Measurements from ENCODE around the gene BRD7. TPM values are rescaled to one million over a fixed set of nuclear protein-coding genes. Genes with fewer than 3 reads are reported as not detected.

Gene BRD7
- polyA plus RNA-seq, 2 of the 4 experiments (the other 2 are of a cell fraction): 60.4 to 94.5 TPM

DNA sequence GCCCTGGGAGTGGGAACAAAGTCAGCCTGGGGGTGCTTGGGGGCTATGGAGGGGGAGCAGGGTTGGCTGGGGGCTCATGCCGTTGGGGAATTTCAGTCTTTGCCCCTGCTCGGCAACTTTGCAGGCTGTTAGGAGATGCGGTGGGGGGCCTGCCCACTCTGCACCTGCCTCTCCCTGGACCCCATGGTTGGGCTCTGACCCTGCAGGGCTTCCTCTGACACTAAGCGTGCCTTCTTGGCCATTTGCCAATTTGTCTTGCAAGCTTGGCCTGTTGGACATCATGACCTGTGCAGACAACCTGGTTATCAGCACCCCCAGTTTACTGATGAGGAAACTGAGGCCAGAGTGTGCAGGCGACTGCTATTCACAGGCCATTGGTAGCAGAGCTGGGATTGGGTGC lies 87.9 kb downstream of the BRD7 start:
- no peak for FAIRE-seq
- no peak overlapping the region for H3K27ac ChIP-seq
- no peaks in the 10 kb centered on the region for H3K9me3 ChIP-seq
- no peak for ATAC-seq
- no peak for DNase-seq (ENCODE audit: low read depth in 1 of 2, low spot score in 1 of 2)
- TF ChIP-seq HOXB5 (CRISPR knock-in tag; IDR thresholded peaks at IDR 0.05): no peak
- TF ChIP-seq, protein P1, sequence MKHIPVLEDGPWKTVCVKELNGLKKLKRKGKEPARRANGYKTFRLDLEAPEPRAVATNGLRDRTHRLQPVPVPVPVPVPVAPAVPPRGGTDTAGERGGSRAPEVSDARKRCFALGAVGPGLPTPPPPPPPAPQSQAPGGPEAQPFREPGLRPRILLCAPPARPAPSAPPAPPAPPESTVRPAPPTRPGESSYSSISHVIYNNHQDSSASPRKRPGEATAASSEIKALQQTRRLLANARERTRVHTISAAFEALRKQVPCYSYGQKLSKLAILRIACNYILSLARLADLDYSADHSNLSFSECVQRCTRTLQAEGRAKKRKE (CRISPR knock-in tag; IDR thresholded peaks at IDR 0.05; ENCODE audit: low read depth): no peak
- TF ChIP-seq RAD21 (conservative IDR thresholded peaks at IDR 0.05 in 1 of 2, IDR thresholded peaks at IDR 0.05 in 1 of 2): no peak
- no peak for TF ChIP-seq ZC3H11A (IDR thresholded peaks at IDR 0.05)
- TF ChIP-seq SREBF2 (IDR thresholded peaks at IDR 0.05): no peak
- no peak for TF ChIP-seq PHF8 (IDR thresholded peaks at IDR 0.05; ENCODE audit: borderline replicate concordance, low read depth)
- no peak for TF ChIP-seq MAZ (IDR thresholded peaks at IDR 0.05; ENCODE audit: borderline replicate concordance, low read depth, low read length)
- no peak for TF ChIP-seq HOXA7 (CRISPR knock-in tag; IDR thresholded peaks at IDR 0.05)
- TF ChIP-seq, protein P2, sequence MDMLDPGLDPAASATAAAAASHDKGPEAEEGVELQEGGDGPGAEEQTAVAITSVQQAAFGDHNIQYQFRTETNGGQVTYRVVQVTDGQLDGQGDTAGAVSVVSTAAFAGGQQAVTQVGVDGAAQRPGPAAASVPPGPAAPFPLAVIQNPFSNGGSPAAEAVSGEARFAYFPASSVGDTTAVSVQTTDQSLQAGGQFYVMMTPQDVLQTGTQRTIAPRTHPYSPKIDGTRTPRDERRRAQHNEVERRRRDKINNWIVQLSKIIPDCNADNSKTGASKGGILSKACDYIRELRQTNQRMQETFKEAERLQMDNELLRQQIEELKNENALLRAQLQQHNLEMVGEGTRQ (IDR thresholded peaks at IDR 0.05): no peak
- TF ChIP-seq JUNB (IDR thresholded peaks at IDR 0.05): no peak
- TF ChIP-seq, protein P3, sequence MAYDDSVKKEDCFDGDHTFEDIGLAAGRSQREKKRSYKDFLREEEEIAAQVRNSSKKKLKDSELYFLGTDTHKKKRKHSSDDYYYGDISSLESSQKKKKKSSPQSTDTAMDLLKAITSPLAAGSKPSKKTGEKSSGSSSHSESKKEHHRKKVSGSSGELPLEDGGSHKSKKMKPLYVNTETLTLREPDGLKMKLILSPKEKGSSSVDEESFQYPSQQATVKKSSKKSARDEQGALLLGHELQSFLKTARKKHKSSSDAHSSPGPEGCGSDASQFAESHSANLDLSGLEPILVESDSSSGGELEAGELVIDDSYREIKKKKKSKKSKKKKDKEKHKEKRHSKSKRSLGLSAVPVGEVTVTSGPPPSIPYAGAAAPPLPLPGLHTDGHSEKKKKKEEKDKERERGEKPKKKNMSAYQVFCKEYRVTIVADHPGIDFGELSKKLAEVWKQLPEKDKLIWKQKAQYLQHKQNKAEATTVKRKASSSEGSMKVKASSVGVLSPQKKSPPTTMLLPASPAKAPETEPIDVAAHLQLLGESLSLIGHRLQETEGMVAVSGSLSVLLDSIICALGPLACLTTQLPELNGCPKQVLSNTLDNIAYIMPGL (CRISPR knock-in tag; IDR thresholded peaks at IDR 0.05; ENCODE audit: borderline replicate concordance): no peak
- TF ChIP-seq BHLHE40 (IDR thresholded peaks at IDR 0.05; ENCODE audit: low read depth, low read length): no peak
- no peak for TF ChIP-seq SMC3 (IDR thresholded peaks at IDR 0.05)
- TF ChIP-seq RNF2 (IDR thresholded peaks at IDR 0.05; ENCODE audit: borderline replicate concordance, low read depth): no peak
- CTCF ChIA-PET: interaction anchor here (2.5 kb wide), 1 partner anchor 14 kb away, joined by 5 read pairs; no protein-coding TSS in a partner anchor
- no peak overlapping the region for H3K4me3 ChIP-seq
- peaks cover 4% of the 10 kb centered on the region; the same call in 1 of the 3 replicates for H3K4me1 ChIP-seq
- WGBS (ENCODE audit: missing lambda C conversion rate): 71% methylated on average over 2 of the region's 5 CpGs
- POLR2A ChIA-PET: no interaction called here
- no peak overlapping the region for H3K4me2 ChIP-seq

DNA sequence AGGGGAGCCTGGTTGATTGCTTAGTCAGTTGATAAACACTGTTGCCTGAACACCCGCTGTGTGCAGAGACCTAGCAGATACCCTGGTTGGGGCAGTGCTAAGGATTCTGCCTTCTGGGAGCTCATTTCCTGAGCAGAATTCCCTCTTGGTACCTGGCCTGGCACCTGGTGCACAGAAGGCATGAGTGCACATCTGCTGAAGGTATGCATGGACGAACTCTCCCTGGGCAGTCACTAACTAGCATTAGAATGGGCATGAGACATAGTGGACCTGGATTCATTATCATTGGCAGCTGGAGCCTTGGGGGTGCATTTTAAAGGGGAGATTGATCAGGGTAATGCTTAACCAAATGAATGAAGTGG lies 89.3 kb downstream of the BRD7 start:
- 75% methylated on average over 2 of the region's 2 CpGs for WGBS (ENCODE audit: missing lambda C conversion rate)
- ATAC-seq: no peak
- POLR2A ChIA-PET: no interaction called here
- DNase-seq (ENCODE audit: low read depth in 1 of 2, low spot score in 1 of 2): no peak
- Histone ChIP-seq H3K4me3 (no peak overlapping the region), H3K9me3 (no peaks in the 10 kb centered on the region), H3K4me2 (no peak overlapping the region), H3K27ac (no peak overlapping the region), H3K4me1 (peaks cover 4% of the 10 kb centered on the region; the same call in 1 of the 3 replicates)
- FAIRE-seq: no peak
- CTCF ChIA-PET: interaction anchor here (0.9 to 2.5 kb wide), 3 partner anchors 8 to 16 kb away, joined by 3 to 5 read pairs (median 3); no protein-coding TSS in a partner anchor
- TF ChIP-seq, protein P4, sequence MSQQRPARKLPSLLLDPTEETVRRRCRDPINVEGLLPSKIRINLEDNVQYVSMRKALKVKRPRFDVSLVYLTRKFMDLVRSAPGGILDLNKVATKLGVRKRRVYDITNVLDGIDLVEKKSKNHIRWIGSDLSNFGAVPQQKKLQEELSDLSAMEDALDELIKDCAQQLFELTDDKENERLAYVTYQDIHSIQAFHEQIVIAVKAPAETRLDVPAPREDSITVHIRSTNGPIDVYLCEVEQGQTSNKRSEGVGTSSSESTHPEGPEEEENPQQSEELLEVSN (IDR thresholded peaks at IDR 0.05; ENCODE audit: borderline replicate concordance, low read depth): no peak
- no peak for TF ChIP-seq HDAC2 (IDR thresholded peaks at IDR 0.05)
- no peak for TF ChIP-seq POLR2AphosphoS2 (conservative IDR thresholded peaks at IDR 0.05; ENCODE audit: low read length)
- no peak for TF ChIP-seq ZFP36 (IDR thresholded peaks at IDR 0.05; ENCODE audit: borderline replicate concordance, partially characterized antibody)
- TF ChIP-seq MYC (IDR thresholded peaks at IDR 0.05; ENCODE audit: borderline replicate concordance, low read length): no peak
- TF ChIP-seq RARB (CRISPR knock-in tag; IDR thresholded peaks at IDR 0.05): no peak

DNA sequence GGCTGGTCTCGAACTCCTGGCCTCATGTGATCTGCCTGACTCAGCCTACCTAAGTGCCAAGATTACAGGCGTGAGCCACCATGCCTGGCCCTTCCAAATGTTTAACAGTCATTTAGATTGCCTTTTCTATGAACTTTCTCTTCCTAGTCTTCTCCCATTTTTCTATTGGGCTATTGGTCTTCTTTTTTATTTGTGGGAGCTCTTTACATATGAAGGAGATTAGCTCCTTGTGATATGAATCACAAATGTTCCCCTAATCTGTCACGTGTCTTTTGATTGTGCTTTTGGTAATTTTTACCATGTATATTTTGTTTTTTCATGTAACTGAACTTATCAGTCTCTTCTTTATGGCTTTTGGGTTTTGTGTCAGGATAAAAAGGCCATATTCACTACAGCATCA lies 90.5 kb downstream of the BRD7 start:
- no peak for ATAC-seq
- no peak for DNase-seq (ENCODE audit: low read depth in 1 of 2, low spot score in 1 of 2)
- WGBS (ENCODE audit: missing lambda C conversion rate): 87% methylated on average over 3 of the region's 3 CpGs
- H3K4me1 ChIP-seq: no peaks in the 10 kb centered on the region
- H3K4me3 ChIP-seq: no peak overlapping the region
- no peak for FAIRE-seq
- H3K4me2 ChIP-seq: no peak overlapping the region
- H3K9me3 ChIP-seq: no peaks in the 10 kb centered on the region
- no peak for TF ChIP-seq RNF2 (IDR thresholded peaks at IDR 0.05; ENCODE audit: borderline replicate concordance, low read depth)
- no peak for TF ChIP-seq JUNB (IDR thresholded peaks at IDR 0.05)
- CTCF ChIA-PET: interaction anchor here (0.6 to 1.3 kb wide), 2 partner anchors 10 to 381 kb away, joined by 3 to 6 read pairs; no protein-coding TSS in a partner anchor
- POLR2A ChIA-PET: no interaction called here
- H3K27ac ChIP-seq: no peak overlapping the region

All from A549 (cell line).